ENCODE measurements around the gene C2orf72.

C2orf72 gene

DNA sequence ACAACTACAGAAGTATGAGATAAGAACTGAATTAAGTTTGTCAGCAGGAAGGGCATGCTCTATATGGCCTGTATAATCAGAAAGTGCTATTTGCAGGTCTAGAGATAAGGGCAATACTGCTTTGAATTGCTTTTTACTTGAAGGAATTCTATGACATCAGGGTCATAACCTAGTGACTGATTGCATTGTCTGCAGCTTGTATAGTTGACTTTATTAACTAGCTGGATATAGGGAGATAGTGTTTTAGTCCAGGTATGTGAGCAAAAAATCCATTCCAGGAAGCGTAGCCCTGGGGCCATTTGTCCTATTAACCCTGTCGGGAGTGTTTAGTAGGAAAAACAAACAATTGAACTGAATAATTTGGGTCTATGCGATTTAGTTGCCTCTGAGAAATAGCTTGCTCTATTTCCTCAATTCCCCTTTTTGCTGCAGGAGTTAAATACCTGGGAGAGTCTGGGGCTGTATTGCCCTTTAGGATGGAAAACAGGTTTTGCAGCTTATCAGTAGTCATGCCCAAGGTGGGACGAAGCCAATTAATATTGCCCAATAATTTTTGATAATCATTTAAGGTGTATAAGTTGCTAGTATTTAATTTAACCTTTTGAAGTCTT lies 57.5 kb downstream of the C2orf72 start:
- TF ChIP-seq, protein P1, sequence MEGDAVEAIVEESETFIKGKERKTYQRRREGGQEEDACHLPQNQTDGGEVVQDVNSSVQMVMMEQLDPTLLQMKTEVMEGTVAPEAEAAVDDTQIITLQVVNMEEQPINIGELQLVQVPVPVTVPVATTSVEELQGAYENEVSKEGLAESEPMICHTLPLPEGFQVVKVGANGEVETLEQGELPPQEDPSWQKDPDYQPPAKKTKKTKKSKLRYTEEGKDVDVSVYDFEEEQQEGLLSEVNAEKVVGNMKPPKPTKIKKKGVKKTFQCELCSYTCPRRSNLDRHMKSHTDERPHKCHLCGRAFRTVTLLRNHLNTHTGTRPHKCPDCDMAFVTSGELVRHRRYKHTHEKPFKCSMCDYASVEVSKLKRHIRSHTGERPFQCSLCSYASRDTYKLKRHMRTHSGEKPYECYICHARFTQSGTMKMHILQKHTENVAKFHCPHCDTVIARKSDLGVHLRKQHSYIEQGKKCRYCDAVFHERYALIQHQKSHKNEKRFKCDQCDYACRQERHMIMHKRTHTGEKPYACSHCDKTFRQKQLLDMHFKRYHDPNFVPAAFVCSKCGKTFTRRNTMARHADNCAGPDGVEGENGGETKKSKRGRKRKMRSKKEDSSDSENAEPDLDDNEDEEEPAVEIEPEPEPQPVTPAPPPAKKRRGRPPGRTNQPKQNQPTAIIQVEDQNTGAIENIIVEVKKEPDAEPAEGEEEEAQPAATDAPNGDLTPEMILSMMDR (conservative IDR thresholded peaks at IDR 0.05; ENCODE audit: control insufficient read depth, insufficient read depth, low read depth, low read length), result no peak
- H3K4me3 ChIP-seq (ENCODE audit: control insufficient read depth, low read depth, low read length), result no peak overlapping the region
- DNase-seq (ENCODE audit: low read depth), result no peak

All from fibroblast of mammary gland (primary cell).